Neural progenitor cell (in vitro differentiated cells): ENCODE data around the gene JPH3. TPM values are rescaled to one million over a fixed set of nuclear protein-coding genes. Genes with fewer than 3 reads are reported as not detected.

Experiments
- DNase-seq: peaks from one replicate; pipeline ENCODE4 v3.0.0-alpha.2; 2016; ENCODE audit warnings: low spot score
- H2AFZ ChIP-seq: fragments of 200-600 bp; sonication (generic); replicated peaks from 2 replicates; pipeline ENCODE4 v1.6.1; 2016; ENCODE audit warnings: antibody characterized with exemption
- H3F3A ChIP-seq: fragments of 200-600 bp; sonication (generic); 2 replicates; pipeline ENCODE4 v1.6.1; 2016; ENCODE audit warnings: antibody characterized with exemption, low read depth
- H3K27ac ChIP-seq: fragments of 200-600 bp; sonication (generic); 2 replicates; pipeline ENCODE4 v1.5.1; 2016; ENCODE audit warnings: mild to moderate bottlenecking
- H3K27me3 ChIP-seq: fragments of 200-600 bp; sonication (generic); 2 replicates; pipeline ENCODE4 v1.6.1; 2016; ENCODE audit warnings: mild to moderate bottlenecking, moderate library complexity
- H3K36me3 ChIP-seq: fragments of 200-600 bp; sonication (generic); 2 replicates; pipeline ENCODE4 v1.5.1; 2016
- H3K4me1 ChIP-seq: fragments of 200-600 bp; sonication (generic); 2 replicates; pipeline ENCODE4 v1.6.1; 2016; ENCODE audit warnings: mixed run types
- H3K4me2 ChIP-seq: fragments of 200-600 bp; sonication (generic); 2 replicates; pipeline ENCODE4 v1.6.1; 2016
- H3K4me3 ChIP-seq: fragments of 200-600 bp; sonication (generic); 2 replicates; pipeline ENCODE4 v1.5.1; 2016
- H3K79me2 ChIP-seq: fragments of 200-600 bp; sonication (generic); 2 replicates; pipeline ENCODE4 v1.6.1; 2016; ENCODE audit warnings: low read depth
- H3K9ac ChIP-seq: fragments of 200-600 bp; sonication (generic); 2 replicates; pipeline ENCODE4 v1.6.1; 2016
- H3K9me3 ChIP-seq: fragments of 200-600 bp; sonication (generic); 2 replicates; pipeline ENCODE4 v1.5.1; 2016; ENCODE audit warnings: low read depth
- H4K20me1 ChIP-seq: fragments of 200-600 bp; sonication (generic); 2 replicates; pipeline ENCODE4 v1.6.1; 2016; ENCODE audit warnings: low read depth
- H3K27ac Mint-ChIP-seq: 3 replicates; pipeline ENCODE4 v1.8.0; 2021; ENCODE audit warnings: mixed read lengths
- H3K27me3 Mint-ChIP-seq: 2 replicates; pipeline ENCODE4 v1.8.0; 2022; ENCODE audit warnings: low read depth, mild to moderate bottlenecking, inconsistent platforms, moderate library complexity, mixed read lengths; ENCODE audit not compliant: insufficient read depth
- H3K36me3 Mint-ChIP-seq: 3 replicates; pipeline ENCODE4 v1.8.0; 2021; ENCODE audit warnings: mixed read lengths
- H3K4me1 Mint-ChIP-seq: 3 replicates; pipeline ENCODE4 v1.8.0; 2021; ENCODE audit warnings: mixed read lengths
- H3K4me3 Mint-ChIP-seq: 3 replicates; pipeline ENCODE4 v1.8.0; 2021; ENCODE audit warnings: mild to moderate bottlenecking, moderate library complexity, mixed read lengths
- H3K9me3 Mint-ChIP-seq: 3 replicates; pipeline ENCODE4 v1.8.0; 2020; ENCODE audit warnings: mixed read lengths
- CTCF ChIP-seq: fragments of 200-600 bp; sonication (generic); IDR thresholded peaks from 2 replicates; pipeline ENCODE4 v1.5.1; 2017; ENCODE audit warnings: antibody characterized with exemption, mild to moderate bottlenecking
- EZH2 ChIP-seq: fragments of 200-600 bp; sonication (generic); IDR thresholded peaks from 2 replicates; pipeline ENCODE4 v1.6.1; 2017; ENCODE audit warnings: antibody characterized with exemption, mild to moderate bottlenecking, moderate library complexity
- EZH2phosphoT487 ChIP-seq: fragments of 200-600 bp; sonication (generic); IDR thresholded peaks from 2 replicates; pipeline ENCODE4 v1.6.1; 2017; ENCODE audit warnings: antibody characterized with exemption
- total RNA-seq: library from RNA; depleted of rRNA; stranded (reverse); fragments of >200 nt; gene quantifications from 2 replicates; pipeline ENCODE4 v1.2.3, GENCODE V29; 2015; ENCODE audit warnings: low replicate concordance

JPH3 gene
- total RNA-seq, 1 donor from 2014 or later = 7.1 TPM

GRCh38 chr16:87744750-87745514, 142.6 kb downstream of the JPH3 start:
- H3K36me3 Mint-ChIP-seq = peaks cover 40% of the 10 kb centered on the region
- Histone ChIP-seq H3K4me3 (no peak overlapping the region), H2AFZ (no peak overlapping the region), H3F3A (no peaks in the 10 kb centered on the region), H3K27me3 (no peaks in the 10 kb centered on the region), H4K20me1 (no peaks in the 10 kb centered on the region), H3K4me2 (no peak overlapping the region), H3K9me3 (no peaks in the 10 kb centered on the region), H3K27ac (no peak overlapping the region), H3K9ac (no peak overlapping the region), H3K4me1 (no peaks in the 10 kb centered on the region), H3K36me3 (no peaks in the 10 kb centered on the region), H3K79me2 (peaks cover 7% of the 10 kb centered on the region)
- H3K27ac Mint-ChIP-seq = no peak overlapping the region
- peaks cover 13% of the 10 kb centered on the region for H3K4me1 Mint-ChIP-seq
- no peak for DNase-seq
- TF ChIP-seq CTCF (no peak), EZH2phosphoT487 (no peak), EZH2 (no peak)
- peaks cover 5% of the 10 kb centered on the region for H3K9me3 Mint-ChIP-seq
- no peak overlapping the region for H3K4me3 Mint-ChIP-seq
- H3K27me3 Mint-ChIP-seq = peaks cover 6% of the 10 kb centered on the region

- DNase-seq = no peak
- Histone ChIP-seq H2AFZ (no peak overlapping the region), H3K4me2 (no peak overlapping the region), H3K9me3 (no peaks in the 10 kb centered on the region), H3K9ac (no peak overlapping the region), H3K36me3 (no peaks in the 10 kb centered on the region), H3F3A (no peaks in the 10 kb centered on the region), H3K79me2 (peaks cover 3% of the 10 kb centered on the region), H3K27ac (no peak overlapping the region), H3K4me1 (no peaks in the 10 kb centered on the region), H3K27me3 (no peaks in the 10 kb centered on the region), H4K20me1 (no peaks in the 10 kb centered on the region), H3K4me3 (no peak overlapping the region)
- H3K4me1 Mint-ChIP-seq = peaks cover 10% of the 10 kb centered on the region
- TF ChIP-seq EZH2phosphoT487 = no peak
- no peak for TF ChIP-seq CTCF
- no peak for TF ChIP-seq EZH2
- no peak overlapping the region for H3K4me3 Mint-ChIP-seq
- peaks cover 6% of the 10 kb centered on the region for H3K27me3 Mint-ChIP-seq
- peaks cover 5% of the 10 kb centered on the region for H3K9me3 Mint-ChIP-seq
- H3K27ac Mint-ChIP-seq = peak overlapping the region; percentile 46
- H3K36me3 Mint-ChIP-seq = peaks cover 33% of the 10 kb centered on the region
Observed at GRCh38 chr16:87746178-87746577, 143.9 kb downstream of the JPH3 start.

Other genes with a start within 250 kb of the JPH3 start
- gene FBXO31, start 218.7 kb upstream of the JPH3 start, total RNA-seq = 5.8 and 19.8 TPM in 2 replicates
- gene MAP1LC3B, start 210.2 kb upstream of the JPH3 start, total RNA-seq = 32.5 and 39.1 TPM in 2 replicates
- 10.3 and 11.7 TPM in 2 replicates for gene ZCCHC14, start 109.5 kb upstream of the JPH3 start, total RNA-seq
- gene KLHDC4, start 163.5 kb downstream of the JPH3 start, total RNA-seq = 19.2 and 30.5 TPM in 2 replicates